Keratinocyte (primary cell): Measurements from ENCODE around the gene APCDD1L.

Experiments
- CTCF ChIP-seq, 3 experiments: IDR thresholded peaks in 1 of 3; conservative IDR thresholded peaks in 1 of 3; optimal IDR thresholded peaks in 1 of 3; 2 replicates in 2 of 3; 3 replicates in 1 of 3; pipeline versions ENCODE3 to v1.5.1; 2011; ENCODE audit warnings: low read length in 3 of 3, mild to moderate bottlenecking in 3 of 3, moderate library complexity in 2 of 3, control low read depth in 1 of 3, inconsistent platforms in 1 of 3; ENCODE audit not compliant: insufficient read depth in 2 of 3; ENCODE audit errors: extremely low read depth in 1 of 3
- EZH2 ChIP-seq: IDR thresholded peaks from one replicate; pipeline ENCODE4 v1.6.1; 2012; ENCODE audit warnings: inconsistent platforms, mild to moderate bottlenecking, low read length, moderate library complexity

GRCh38 chr20:58511861-58512260, 3.3 kb downstream of the APCDD1L start:
- TF ChIP-seq CTCF (optimal IDR thresholded peaks at IDR 0.05 in 1 of 3, IDR thresholded peaks at IDR 0.05 in 1 of 3, conservative IDR thresholded peaks at IDR 0.05 in 1 of 3; ENCODE audit: extremely low read depth in 1 of 3, insufficient read depth in 2 of 3, low read length in 3 of 3) (no peak), EZH2 (no peak)
